Measurements from ENCODE around the gene NETO2. TPM values are rescaled to one million over a fixed set of nuclear protein-coding genes. Genes with fewer than 3 reads are reported as not detected.

NETO2 gene
- total RNA-seq, 1 experiment from 2014 or later = 40.6 TPM

- DNase-seq (no peak), ATAC-seq (no peak)
- BruUV-seq (replicated peaks) = no TSS peak
- no peak overlapping the region for H2AFZ ChIP-seq (ENCODE audit: low read length)
- H3K9me3 ChIP-seq (ENCODE audit: low read length) = no peaks in the 10 kb centered on the region
- no peaks in the 10 kb centered on the region for H4K20me1 ChIP-seq (ENCODE audit: low read length)
- no peaks in the 10 kb centered on the region for H3K36me3 ChIP-seq (ENCODE audit: low read depth, low read length)
- H3F3A ChIP-seq (ENCODE audit: low read length, unreplicated experiment) = no peaks in the 10 kb centered on the region
- H3K4me3 ChIP-seq (ENCODE audit: low read length) = no peak overlapping the region
- no peaks in the 10 kb centered on the region for H3K4me1 ChIP-seq (ENCODE audit: insufficient read depth, low read length)
- no peaks in the 10 kb centered on the region for H3K27me3 ChIP-seq (ENCODE audit: low read length)
- H3K79me2 ChIP-seq (ENCODE audit: low read length) = no peaks in the 10 kb centered on the region
- no peak overlapping the region for H3K4me2 ChIP-seq (ENCODE audit: low read length)
- intact Hi-C loops (cut with micrococcal nuclease) = no loop called here
- ChIA-PET CTCF (no interaction called here), POLR2A (ENCODE audit: unreplicated experiment) (no interaction called here)
- no peak for TF ChIP-seq CTCF (conservative IDR thresholded peaks at IDR 0.05; ENCODE audit: low read depth, low read length)
- no peak for TF ChIP-seq EZH2 (IDR thresholded peaks at IDR 0.05; ENCODE audit: low read length, unreplicated experiment)
- TF ChIP-seq EZH2phosphoT487 (IDR thresholded peaks at IDR 0.05; ENCODE audit: borderline replicate concordance, low read length) = no peak
- no peaks in the 10 kb centered on the region for H3K9me2 ChIP-seq (replicated peaks; ENCODE audit: low read length)
- H3K9ac ChIP-seq (ENCODE audit: low read length) = no peak overlapping the region
- H3K27ac ChIP-seq (ENCODE audit: low read length) = no peak overlapping the region
These were observed 36.3 kb upstream of the NETO2 start for GRCh38 chr16:47180073-47180472.

- H3K9me2 ChIP-seq (replicated peaks; ENCODE audit: low read length) = no peaks in the 10 kb centered on the region
- H3K4me3 ChIP-seq (ENCODE audit: low read length) = no peak overlapping the region
- H3F3A ChIP-seq (ENCODE audit: low read length, unreplicated experiment) = no peaks in the 10 kb centered on the region
- H3K9me3 ChIP-seq (ENCODE audit: low read length) = no peaks in the 10 kb centered on the region
- POLR2A ChIA-PET (ENCODE audit: unreplicated experiment) = no interaction called here
- H3K4me1 ChIP-seq (ENCODE audit: insufficient read depth, low read length) = no peaks in the 10 kb centered on the region
- H3K9ac ChIP-seq (ENCODE audit: low read length) = no peak overlapping the region
- intact Hi-C loops (cut with micrococcal nuclease) = no loop called here
- H4K20me1 ChIP-seq (ENCODE audit: low read length) = no peaks in the 10 kb centered on the region
- DNase-seq (no peak), ATAC-seq (no peak)
- H3K36me3 ChIP-seq (ENCODE audit: low read depth, low read length) = no peaks in the 10 kb centered on the region
- no peaks in the 10 kb centered on the region for H3K27me3 ChIP-seq (ENCODE audit: low read length)
- H3K4me2 ChIP-seq (ENCODE audit: low read length) = no peak overlapping the region
- no peaks in the 10 kb centered on the region for H3K79me2 ChIP-seq (ENCODE audit: low read length)
- TF ChIP-seq EZH2 (IDR thresholded peaks at IDR 0.05; ENCODE audit: low read length, unreplicated experiment) (no peak), EZH2phosphoT487 (IDR thresholded peaks at IDR 0.05; ENCODE audit: borderline replicate concordance, low read length) (no peak), CTCF (conservative IDR thresholded peaks at IDR 0.05; ENCODE audit: low read depth, low read length) (no peak)
- no peak overlapping the region for H2AFZ ChIP-seq (ENCODE audit: low read length)
- BruUV-seq (replicated peaks) = no TSS peak
- H3K27ac ChIP-seq (ENCODE audit: low read length) = no peak overlapping the region
- CTCF ChIA-PET = no interaction called here
These were observed 31.4 kb upstream of the NETO2 start for GRCh38 chr16:47175152-47175551.

- H3F3A ChIP-seq (ENCODE audit: low read length, unreplicated experiment) = no peaks in the 10 kb centered on the region
- intact Hi-C loops (cut with micrococcal nuclease) = no loop called here
- no peak overlapping the region for H3K4me2 ChIP-seq (ENCODE audit: low read length)
- H3K4me1 ChIP-seq (ENCODE audit: insufficient read depth, low read length) = no peaks in the 10 kb centered on the region
- no peaks in the 10 kb centered on the region for H3K79me2 ChIP-seq (ENCODE audit: low read length)
- no peaks in the 10 kb centered on the region for H3K9me3 ChIP-seq (ENCODE audit: low read length)
- no peaks in the 10 kb centered on the region for H4K20me1 ChIP-seq (ENCODE audit: low read length)
- no peak for TF ChIP-seq EZH2 (IDR thresholded peaks at IDR 0.05; ENCODE audit: low read length, unreplicated experiment)
- TF ChIP-seq CTCF (conservative IDR thresholded peaks at IDR 0.05; ENCODE audit: low read depth, low read length) = no peak
- no peak for TF ChIP-seq EZH2phosphoT487 (IDR thresholded peaks at IDR 0.05; ENCODE audit: borderline replicate concordance, low read length)
- DNase-seq = no peak
- no peaks in the 10 kb centered on the region for H3K9me2 ChIP-seq (replicated peaks; ENCODE audit: low read length)
- CTCF ChIA-PET = interaction anchor here (0.6 kb wide), 1 partner anchor 19 kb away, joined by 4 read pairs; the partner anchor contains the start of gene NETO2
- H3K27ac ChIP-seq (ENCODE audit: low read length) = no peak overlapping the region
- no peak overlapping the region for H2AFZ ChIP-seq (ENCODE audit: low read length)
- H3K9ac ChIP-seq (ENCODE audit: low read length) = no peak overlapping the region
- no peak for ATAC-seq
- H3K4me3 ChIP-seq (ENCODE audit: low read length) = no peak overlapping the region
- POLR2A ChIA-PET (ENCODE audit: unreplicated experiment) = no interaction called here
- no TSS peak for BruUV-seq (replicated peaks)
- no peaks in the 10 kb centered on the region for H3K36me3 ChIP-seq (ENCODE audit: low read depth, low read length)
- H3K27me3 ChIP-seq (ENCODE audit: low read length) = no peaks in the 10 kb centered on the region
These were observed 19.1 kb upstream of the NETO2 start for GRCh38 chr16:47162670-47163420.
